ENCODE data around the gene BATF.
A peak's percentile ranks its signal among the peaks of the same experiment; 100 is the strongest.

BATF gene

GRCh38 chr14:75554482-75554881 is 32.2 kb downstream of the BATF start:
- TF ChIP-seq CTCF (IDR thresholded peaks at IDR 0.05; ENCODE audit: low read depth, low read length, missing control alignments), result no peak
- DNase-seq (ENCODE audit: extremely low read depth, low read depth), result no peak
- no peak overlapping the region for H3K4me3 ChIP-seq (replicated peaks; ENCODE audit: low read depth, low read length)

GRCh38 chr14:75558440-75558839 is 36.2 kb downstream of the BATF start:
- TF ChIP-seq CTCF (IDR thresholded peaks at IDR 0.05; ENCODE audit: low read depth, low read length, missing control alignments), result no peak
- no peak for DNase-seq (ENCODE audit: extremely low read depth, low read depth)
- no peak overlapping the region for H3K4me3 ChIP-seq (replicated peaks; ENCODE audit: low read depth, low read length)

GRCh38 chr14:75559045-75559444 is 36.8 kb downstream of the BATF start:
- no peak overlapping the region for H3K4me3 ChIP-seq (replicated peaks; ENCODE audit: low read depth, low read length)
- DNase-seq (ENCODE audit: extremely low read depth, low read depth), result no peak
- no peak for TF ChIP-seq CTCF (IDR thresholded peaks at IDR 0.05; ENCODE audit: low read depth, low read length, missing control alignments)

- no peak for TF ChIP-seq CTCF (IDR thresholded peaks at IDR 0.05; ENCODE audit: low read depth, low read length, missing control alignments)
- no peak overlapping the region for H3K4me3 ChIP-seq (replicated peaks; ENCODE audit: low read depth, low read length)
- no peak for DNase-seq (ENCODE audit: extremely low read depth, low read depth)
Observed at GRCh38 chr14:75559451-75560222, 37.4 kb downstream of the BATF start.

GRCh38 chr14:75561013-75561432 is 38.8 kb downstream of the BATF start:
- no peak overlapping the region for H3K4me3 ChIP-seq (replicated peaks; ENCODE audit: low read depth, low read length)
- TF ChIP-seq CTCF (IDR thresholded peaks at IDR 0.05; ENCODE audit: low read depth, low read length, missing control alignments), result peak; percentile 87
- DNase-seq (ENCODE audit: extremely low read depth, low read depth), result peak; percentile 38

- no peak overlapping the region for H3K4me3 ChIP-seq (replicated peaks; ENCODE audit: low read depth, low read length)
- no peak for DNase-seq (ENCODE audit: extremely low read depth, low read depth)
- no peak for TF ChIP-seq CTCF (IDR thresholded peaks at IDR 0.05; ENCODE audit: low read depth, low read length, missing control alignments)
Observed at GRCh38 chr14:75562089-75562488, 39.8 kb downstream of the BATF start.

- no peak for TF ChIP-seq CTCF (IDR thresholded peaks at IDR 0.05; ENCODE audit: low read depth, low read length, missing control alignments)
- DNase-seq (ENCODE audit: extremely low read depth, low read depth), result no peak
- H3K4me3 ChIP-seq (replicated peaks; ENCODE audit: low read depth, low read length), result no peak overlapping the region
Observed at GRCh38 chr14:75562489-75562888, 40.2 kb downstream of the BATF start.

Measured in HFF-Myc (cell line).